Renal cortex interstitium (tissue), 15 donors: ENCODE results near the gene FBXW11. TPM values are rescaled to one million over a fixed set of nuclear protein-coding genes. Genes with fewer than 3 reads are reported as not detected.

Experiments used
- DNase-seq, 11 donors: peaks; one replicate each; pipeline ENCODE4 v3.0.0-alpha.2; 2013; ENCODE audit warnings: low read depth in 9 of 11, low spot score in 4 of 11; ENCODE audit errors: extremely low read depth in 1 of 11
- long read RNA-seq, 16 experiments: transcript quantifications; one replicate each; lab custom pipeline, GENCODE V29; 2026
- polyA plus RNA-seq, 3 donors: library from polyadenylated mRNA; unstranded; fragments of 120-200 nt; gene quantifications; one replicate each; pipeline ENCODE4 v1.2.1, GENCODE V29; 2013; ENCODE audit not compliant: insufficient read length in 3 of 3

FBXW11 gene
- 10 to 100 TPM; 52.0 to 58.2 (median 54.7) TPM for polyA plus RNA-seq
- long read RNA-seq, donor 1, full-length matches to known transcripts = 9 of 9 reads
- long read RNA-seq, donor 1, partial matches to known transcripts = 0 of 9 reads
- long read RNA-seq, donor 1, other reads (novel, unspliced or antisense) = 0 of 9 reads
- long read RNA-seq, donor 2, full-length matches to known transcripts = 4 of 4 reads
- long read RNA-seq, donor 2, partial matches to known transcripts = 0 of 4 reads
- long read RNA-seq, donor 2, other reads (novel, unspliced or antisense) = 0 of 4 reads
- long read RNA-seq, donor 3, full-length matches to known transcripts = 16 of 23 reads
- long read RNA-seq, donor 3, partial matches to known transcripts = 7 of 23 reads
- long read RNA-seq, donor 3, other reads (novel, unspliced or antisense) = 0 of 23 reads
- long read RNA-seq, donor 4, full-length matches to known transcripts = 6 of 6 reads
- long read RNA-seq, donor 4, partial matches to known transcripts = 0 of 6 reads
- long read RNA-seq, donor 4, other reads (novel, unspliced or antisense) = 0 of 6 reads
- long read RNA-seq, donor 5 = 0 reads
- long read RNA-seq, donor 6, full-length matches to known transcripts = 11 of 17 reads
- long read RNA-seq, donor 6, partial matches to known transcripts = 6 of 17 reads
- long read RNA-seq, donor 6, other reads (novel, unspliced or antisense) = 0 of 17 reads
- long read RNA-seq, donor 7, full-length matches to known transcripts = 6 of 6 reads
- long read RNA-seq, donor 7, partial matches to known transcripts = 0 of 6 reads
- long read RNA-seq, donor 7, other reads (novel, unspliced or antisense) = 0 of 6 reads
- long read RNA-seq, donor 8 = 0 reads
- long read RNA-seq, donor 9, full-length matches to known transcripts = 6 of 6 reads
- long read RNA-seq, donor 9, partial matches to known transcripts = 0 of 6 reads
- long read RNA-seq, donor 9, other reads (novel, unspliced or antisense) = 0 of 6 reads
- long read RNA-seq, donor 10, full-length matches to known transcripts = 12 of 12 reads
- long read RNA-seq, donor 10, partial matches to known transcripts = 0 of 12 reads
- long read RNA-seq, donor 10, other reads (novel, unspliced or antisense) = 0 of 12 reads
- long read RNA-seq, donor 11, full-length matches to known transcripts = 12 of 12 reads
- long read RNA-seq, donor 11, partial matches to known transcripts = 0 of 12 reads
- long read RNA-seq, donor 11, other reads (novel, unspliced or antisense) = 0 of 12 reads
- long read RNA-seq, donor 12, full-length matches to known transcripts = 3 of 3 reads
- long read RNA-seq, donor 12, partial matches to known transcripts = 0 of 3 reads
- long read RNA-seq, donor 12, other reads (novel, unspliced or antisense) = 0 of 3 reads
- long read RNA-seq, donor 13 = 0 reads
- long read RNA-seq, donor 14, full-length matches to known transcripts = 13 of 13 reads
- long read RNA-seq, donor 14, partial matches to known transcripts = 0 of 13 reads
- long read RNA-seq, donor 14, other reads (novel, unspliced or antisense) = 0 of 13 reads
- long read RNA-seq, donor 15, full-length matches to known transcripts = 5 of 5 reads
- long read RNA-seq, donor 15, partial matches to known transcripts = 0 of 5 reads
- long read RNA-seq, donor 15, other reads (novel, unspliced or antisense) = 0 of 5 reads
- long read RNA-seq, donor 16, full-length matches to known transcripts = 25 of 25 reads
- long read RNA-seq, donor 16, partial matches to known transcripts = 0 of 25 reads
- long read RNA-seq, donor 16, other reads (novel, unspliced or antisense) = 0 of 25 reads

GRCh38 chr5:172006321-172007174 is at the start of gene FBXW11:
FBXW11 (minus strand) TSS chr5:172006638; CDS start chr5:172006502, 136 bp downstream.
- DNase-seq = peak; percentile 89 to 97 (median 94)

DNA sequence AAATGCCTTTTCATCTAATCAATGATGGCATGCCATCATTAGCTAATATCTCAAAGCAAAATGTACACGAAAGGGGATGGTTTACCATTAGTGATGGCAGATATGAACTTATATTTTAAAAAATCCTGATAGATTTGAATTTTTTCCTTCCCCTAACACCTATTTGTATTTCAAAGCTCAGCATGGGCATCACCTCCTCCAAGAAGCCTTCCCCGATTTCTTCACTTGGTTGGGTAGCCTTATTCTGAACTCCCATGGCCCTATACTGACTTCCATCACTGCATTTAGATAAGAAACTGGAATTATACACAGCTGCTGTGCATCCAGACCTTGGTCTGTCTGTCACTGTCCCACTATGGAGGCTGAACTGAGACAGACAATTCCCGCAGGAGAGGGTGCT is 49.6 kb upstream of the FBXW11 start:
- DNase-seq = no peak

- DNase-seq = no peak
Measured at GRCh38 chr5:172055421-172055820, 49.0 kb upstream of the FBXW11 start.

DNA sequence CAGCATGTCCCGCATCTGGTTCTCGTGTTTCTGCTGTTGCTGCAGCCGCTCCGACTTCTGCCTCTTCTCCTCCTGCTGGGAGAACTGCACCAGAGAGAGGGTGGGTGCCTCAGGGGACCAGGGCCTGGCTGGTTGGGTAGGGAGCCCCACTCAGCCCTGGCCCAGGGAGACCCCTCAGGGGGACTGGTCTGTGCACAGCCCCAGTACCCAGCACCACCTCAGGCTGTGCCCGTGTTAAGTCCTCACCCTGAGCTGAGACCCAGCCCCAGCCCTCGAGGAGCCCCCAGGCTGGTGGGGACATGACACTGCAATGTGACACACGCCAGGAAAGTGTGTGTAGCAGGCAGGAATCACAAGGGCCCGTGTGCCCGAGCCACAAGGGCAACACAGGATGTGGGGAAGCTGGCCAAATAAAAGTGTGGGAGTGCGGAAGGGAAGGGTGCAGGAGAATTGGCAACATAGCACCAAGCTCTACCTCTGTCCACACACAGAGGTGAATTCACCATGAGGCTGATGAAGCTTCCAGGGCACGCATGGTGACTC is 48.2 kb upstream of the FBXW11 start:
- DNase-seq = no peak

DNA sequence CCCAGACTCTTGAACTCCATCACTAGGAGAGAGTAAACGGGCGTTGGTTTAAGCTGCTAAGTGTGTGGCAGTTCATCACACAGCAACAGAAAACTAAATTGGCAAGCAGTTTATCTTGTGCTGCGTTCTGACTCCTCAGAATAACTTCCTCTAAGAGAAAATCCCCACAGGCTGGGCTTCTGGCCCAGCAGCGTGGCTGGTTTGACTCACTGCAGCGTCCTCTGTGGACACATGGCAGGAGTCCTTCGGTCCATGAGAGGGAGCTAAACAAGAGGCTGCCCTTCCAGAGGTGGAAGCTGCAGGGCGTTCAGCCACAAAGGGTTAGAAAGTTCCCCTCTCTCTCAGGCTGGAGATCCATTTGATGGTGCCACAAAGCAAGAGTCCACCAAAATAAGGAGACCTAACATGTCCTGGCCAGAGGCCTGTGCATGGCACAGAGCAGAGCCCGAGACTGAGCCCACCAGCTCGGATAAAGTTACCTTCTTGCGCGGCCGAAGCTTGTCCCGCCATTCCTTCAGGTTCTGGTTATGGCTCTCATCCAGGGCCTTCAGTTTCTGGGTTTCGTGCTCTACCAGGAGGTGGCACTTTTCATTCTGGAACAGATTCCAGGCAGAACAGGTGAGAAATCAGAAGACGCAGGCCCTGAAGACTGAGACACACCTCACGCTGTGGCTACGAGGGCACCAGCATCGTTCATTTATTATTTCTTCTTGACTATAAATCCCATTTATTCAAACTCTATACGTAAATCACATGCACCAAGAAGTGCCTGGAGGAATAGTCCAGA is 46.2 kb upstream of the FBXW11 start:
- no peak for DNase-seq

DNA sequence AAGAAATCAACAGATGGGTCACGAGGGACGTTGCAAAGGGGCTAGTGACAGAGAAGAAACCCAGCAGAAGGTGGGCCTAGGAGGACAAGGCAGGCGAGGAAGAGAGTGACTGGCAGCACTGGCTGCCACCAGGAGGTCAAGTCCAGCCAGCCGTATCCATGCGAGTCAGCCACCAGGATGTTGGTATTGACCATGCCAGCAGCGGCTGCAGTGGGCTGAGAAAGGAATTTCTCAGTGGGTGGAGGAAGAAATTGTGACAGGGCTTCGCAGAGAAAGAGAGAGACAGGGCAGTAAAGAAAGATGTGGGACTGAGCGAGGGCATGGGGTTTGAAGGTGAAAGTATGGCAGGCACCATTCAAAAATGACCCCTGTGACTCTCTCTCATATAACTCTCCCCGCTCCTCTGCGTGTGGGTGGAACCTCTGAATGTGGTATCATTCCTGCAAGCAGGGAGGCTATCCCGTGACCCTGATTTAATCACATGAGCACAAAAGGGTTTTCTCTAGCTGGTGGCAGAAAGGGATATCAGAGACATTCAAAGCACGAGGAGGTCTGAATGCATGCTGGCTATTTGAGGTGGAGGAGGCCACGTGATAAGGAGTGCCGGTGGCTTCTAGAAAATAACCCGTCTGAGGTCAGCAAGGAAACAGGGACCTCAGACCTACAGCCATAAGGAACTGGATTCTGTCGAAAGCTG is 45.4 kb upstream of the FBXW11 start:
- DNase-seq = peak in 1 of 11 donors; percentile 16

- no peak for DNase-seq
Measured at GRCh38 chr5:172050080-172050479, 43.6 kb upstream of the FBXW11 start.

- DNase-seq = no peak
Measured at GRCh38 chr5:172049226-172049796, 42.9 kb upstream of the FBXW11 start.

DNA sequence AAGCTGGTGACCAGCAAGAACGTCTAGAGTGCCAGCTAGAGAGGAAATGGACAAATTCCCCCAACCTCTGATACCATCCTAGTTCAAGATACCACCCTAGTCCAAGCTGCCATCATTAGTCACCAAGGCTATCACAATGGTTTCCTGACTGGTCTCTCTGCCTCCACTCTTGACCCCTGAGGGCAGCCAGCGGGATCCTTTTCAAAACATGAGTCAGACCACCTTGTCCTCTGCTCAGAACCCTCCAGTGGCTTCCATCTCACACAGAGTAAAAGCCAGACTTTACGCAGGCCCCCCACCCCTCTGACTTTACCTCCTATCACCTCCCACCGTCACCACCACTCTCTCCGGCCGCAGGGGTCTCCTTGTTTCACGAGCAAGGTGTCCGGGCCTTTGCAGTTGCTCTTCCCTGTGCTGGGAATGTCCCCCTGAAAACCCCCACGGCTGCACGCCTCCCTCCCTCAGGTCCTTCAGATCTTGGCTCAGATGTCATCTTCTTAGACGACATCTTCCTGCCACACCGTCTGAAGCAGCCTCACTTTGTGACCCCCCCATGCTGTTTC is 42.2 kb upstream of the FBXW11 start:
- DNase-seq = no peak

DNA sequence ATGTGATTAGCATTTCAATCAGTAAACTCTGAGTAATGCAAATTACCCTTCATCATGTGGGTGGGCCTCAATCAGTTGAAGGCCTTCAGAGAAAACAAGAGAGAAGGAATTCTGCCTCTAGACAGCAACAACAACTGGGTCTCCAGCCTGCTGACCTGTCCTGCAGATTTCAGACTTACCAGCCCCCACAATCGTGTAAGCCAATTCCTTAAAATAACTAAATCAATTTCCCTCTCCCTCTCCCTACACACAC is 41.7 kb upstream of the FBXW11 start:
- no peak for DNase-seq

GRCh38 chr5:172046593-172046992 is 40.2 kb upstream of the FBXW11 start:
- DNase-seq = no peak

DNA sequence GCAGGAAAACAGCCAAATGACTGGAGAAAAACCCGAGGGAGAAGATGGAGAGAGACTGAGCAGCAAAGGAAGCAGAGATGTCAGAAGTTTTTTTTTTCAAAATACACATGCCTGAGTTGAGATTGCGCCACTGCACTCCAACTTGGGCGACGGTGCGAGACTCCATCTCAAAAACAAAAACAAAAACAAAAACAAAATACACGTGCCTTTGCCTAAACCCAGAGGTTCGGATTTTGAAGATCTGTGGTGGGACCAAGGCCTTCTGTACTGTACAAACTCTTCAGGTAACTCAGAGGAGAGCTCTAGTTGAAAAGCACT is 38.8 kb upstream of the FBXW11 start:
- DNase-seq = no peak

GRCh38 chr5:172044631-172045314 is 38.3 kb upstream of the FBXW11 start:
- DNase-seq = no peak

GRCh38 chr5:172043865-172044264 is 37.4 kb upstream of the FBXW11 start:
- DNase-seq = no peak

GRCh38 chr5:172042183-172042582 is 35.7 kb upstream of the FBXW11 start:
- no peak for DNase-seq
